GM19468 (cell line): ENCODE measurements around the gene RFESD.

ENCODE experiments used
- ATAC-seq: cut with Tn5 transposase; IDR thresholded peaks from one replicate; pipeline ENCODE4 v1.9.1; 2021; ENCODE audit warnings: mild to moderate bottlenecking, moderate library complexity, moderate number of reproducible peaks; ENCODE audit not compliant: unreplicated experiment; ENCODE audit errors: extremely low read depth

Gene RFESD

DNA sequence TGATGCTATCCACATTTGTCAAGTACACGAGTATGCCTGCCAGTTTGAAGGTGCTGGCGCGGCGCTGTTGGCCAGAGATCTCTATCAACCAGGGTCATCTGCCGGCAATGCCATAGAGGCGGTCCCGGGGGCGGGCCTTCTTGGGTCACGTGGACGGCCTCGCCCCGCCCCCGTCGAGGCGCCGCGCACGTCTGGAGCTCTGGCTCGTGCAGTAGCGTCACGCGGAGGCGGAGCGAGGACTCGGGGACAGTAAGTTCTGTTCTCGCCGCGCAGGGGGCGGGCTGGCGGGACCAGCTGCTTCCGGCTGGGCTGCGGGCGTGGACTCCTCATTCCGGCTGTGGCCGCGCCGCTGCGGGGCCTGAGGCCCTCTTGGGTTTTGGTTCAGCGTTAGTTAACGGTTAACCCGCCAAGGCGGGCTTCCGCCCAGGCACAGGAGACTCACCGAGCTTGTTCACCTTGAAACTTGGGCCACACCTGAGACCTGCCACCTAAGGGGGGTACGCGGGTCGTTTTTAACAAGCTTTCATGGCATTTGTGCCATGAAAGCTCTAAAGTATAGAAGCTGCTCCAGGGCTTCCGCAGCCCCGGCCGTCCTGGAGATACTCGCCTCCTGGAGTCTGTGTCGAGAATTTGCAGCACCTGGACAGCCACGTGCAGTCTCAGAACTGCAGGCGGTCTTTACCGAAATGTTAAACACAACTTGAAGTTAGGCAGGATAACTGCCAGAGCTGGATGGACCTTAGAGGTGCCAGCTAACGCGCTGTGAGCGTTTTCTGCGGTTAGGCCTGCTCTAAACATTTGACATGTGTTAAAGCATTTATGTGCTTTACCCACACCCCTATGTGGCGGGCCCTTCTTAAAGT lies at the start of gene RFESD:
Gene RFESD, plus strand, starts transcription at position 209 of the 863 bp plus-strand sequence. CDS start 5,495 bp downstream, outside the sequence.
- peak; percentile 96 for ATAC-seq

DNA sequence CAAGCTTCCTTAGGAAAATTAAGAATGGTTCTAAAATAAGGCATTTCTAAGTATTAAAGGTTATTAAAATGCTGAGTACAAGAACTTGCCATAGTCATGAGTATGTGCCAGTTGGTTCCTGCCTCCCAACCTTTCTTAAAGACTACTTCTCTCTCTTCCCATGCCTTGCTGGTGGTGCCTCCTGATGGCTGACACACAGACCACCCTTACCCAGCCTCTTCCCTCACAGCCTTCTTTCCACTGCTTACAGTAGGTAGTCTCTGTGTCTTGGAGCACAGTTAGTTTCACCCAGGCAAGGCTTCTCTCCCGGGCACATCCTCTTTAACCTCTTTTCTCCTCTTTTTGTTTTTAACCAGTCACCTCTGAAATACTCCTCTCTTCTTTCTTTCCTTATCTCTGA lies 47.3 kb upstream of the RFESD start:
- ATAC-seq, result no peak

DNA sequence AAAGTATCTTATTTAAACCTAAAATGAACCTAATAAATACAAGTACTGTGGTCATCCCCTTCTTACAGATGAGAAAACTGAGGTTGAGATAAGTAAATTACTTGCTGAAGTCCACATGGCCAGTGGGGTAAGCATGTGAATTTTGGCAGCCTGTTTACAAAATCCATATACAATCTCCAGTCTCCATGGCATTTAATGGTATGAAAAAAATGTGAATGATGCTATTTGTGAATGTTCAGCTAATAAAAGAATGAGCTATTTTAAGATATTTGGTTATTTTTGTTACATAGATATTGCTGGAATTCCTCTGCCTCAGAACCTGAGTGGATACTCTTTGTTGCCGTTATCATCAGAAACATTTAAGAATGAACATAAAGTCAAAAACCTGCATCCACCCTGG lies 46.0 kb upstream of the RFESD start:
- no peak for ATAC-seq

DNA sequence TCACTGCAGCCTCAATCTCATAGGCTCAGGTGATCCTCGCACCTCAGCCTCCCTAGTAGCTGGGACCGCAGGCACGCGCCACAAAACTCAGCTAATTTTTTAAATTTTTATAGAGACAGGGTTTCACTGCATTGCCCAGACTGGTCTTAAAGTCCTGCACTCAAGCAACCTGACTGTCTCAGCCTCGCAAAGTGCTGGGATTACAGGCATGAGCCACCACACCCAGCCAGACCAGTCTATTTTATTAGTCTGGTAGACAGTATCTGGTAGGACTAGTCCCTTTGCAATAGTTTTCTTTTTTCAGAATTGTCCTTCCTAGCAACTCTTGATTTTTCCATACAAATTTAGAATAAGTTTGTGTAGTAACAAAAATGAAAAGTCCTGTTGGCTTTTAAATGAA lies 40.8 kb upstream of the RFESD start:
- ATAC-seq, result no peak

DNA sequence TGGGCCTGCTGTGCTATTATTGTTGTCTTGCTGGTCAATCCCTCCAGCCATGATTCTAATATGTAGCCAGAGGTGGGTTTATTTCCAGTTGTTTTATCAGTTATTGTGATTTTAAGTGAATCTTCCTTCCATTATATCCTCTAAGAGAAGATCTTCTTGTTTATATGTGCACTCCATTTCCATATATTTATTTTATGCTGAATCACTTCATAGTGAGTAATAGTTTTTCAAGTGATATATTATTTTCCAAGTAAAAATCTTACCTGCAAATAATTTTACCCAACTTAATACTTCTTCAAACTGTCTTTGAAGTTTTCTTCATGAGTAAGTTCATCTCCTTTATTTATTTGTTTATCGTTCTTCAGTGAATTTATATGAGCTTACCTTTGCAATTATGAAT lies 40.2 kb upstream of the RFESD start:
- ATAC-seq, result no peak

DNA sequence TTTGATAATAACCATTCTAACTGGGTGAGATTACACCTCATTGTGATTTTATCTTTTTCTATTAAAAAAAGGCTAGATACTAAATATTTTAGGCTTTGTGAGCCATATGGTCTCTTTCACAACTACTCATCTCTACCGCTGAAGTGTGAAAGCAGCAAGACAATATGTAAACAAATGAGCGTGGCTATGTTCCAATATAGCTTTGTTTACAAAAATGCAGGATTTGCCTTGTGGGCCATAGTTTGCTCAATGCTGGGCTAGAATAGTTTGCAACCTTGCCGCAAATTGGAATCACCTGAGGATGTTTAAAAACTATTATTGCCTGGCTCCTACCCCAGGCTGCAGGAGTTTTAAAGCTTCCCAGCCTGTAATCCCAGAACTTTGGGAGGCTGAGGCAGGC lies 36.9 kb upstream of the RFESD start:
- no peak for ATAC-seq

DNA sequence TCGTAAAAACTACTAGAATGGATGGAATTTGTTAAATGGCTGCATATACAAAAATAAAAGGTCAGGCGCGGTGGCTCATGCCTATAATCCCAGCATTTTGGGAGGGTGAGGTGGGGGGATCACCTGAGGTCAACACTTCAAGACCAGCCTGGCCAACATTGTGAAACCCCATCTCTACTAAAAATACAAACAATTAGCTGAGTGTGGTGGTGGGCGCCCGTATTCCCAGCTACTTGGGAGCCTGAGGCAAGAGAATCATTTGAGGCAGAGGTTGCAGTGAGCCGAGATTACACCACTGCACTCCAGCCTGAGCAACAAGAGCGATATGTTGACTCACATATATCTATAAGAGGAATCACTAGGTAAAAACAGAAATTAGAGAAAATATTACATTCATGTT lies 36.0 kb upstream of the RFESD start:
- ATAC-seq, result no peak

DNA sequence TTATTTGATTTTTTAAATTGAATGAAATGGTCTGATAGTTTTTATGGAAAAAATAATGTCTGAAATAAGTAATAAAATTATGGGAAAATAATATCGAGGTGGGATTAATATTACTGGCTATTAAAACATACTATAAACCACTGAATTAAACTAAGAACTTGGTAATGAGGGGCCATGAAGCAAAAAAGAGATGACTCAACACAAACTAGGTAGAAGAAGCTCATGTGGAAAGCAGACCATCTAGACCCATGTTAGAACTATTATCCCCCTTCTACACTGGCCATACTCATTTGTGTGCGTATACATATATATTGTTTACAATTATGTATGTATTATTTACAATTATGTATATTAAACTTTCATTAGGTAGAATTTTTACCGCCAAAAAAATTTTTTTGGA lies 35.2 kb upstream of the RFESD start:
- no peak for ATAC-seq

DNA sequence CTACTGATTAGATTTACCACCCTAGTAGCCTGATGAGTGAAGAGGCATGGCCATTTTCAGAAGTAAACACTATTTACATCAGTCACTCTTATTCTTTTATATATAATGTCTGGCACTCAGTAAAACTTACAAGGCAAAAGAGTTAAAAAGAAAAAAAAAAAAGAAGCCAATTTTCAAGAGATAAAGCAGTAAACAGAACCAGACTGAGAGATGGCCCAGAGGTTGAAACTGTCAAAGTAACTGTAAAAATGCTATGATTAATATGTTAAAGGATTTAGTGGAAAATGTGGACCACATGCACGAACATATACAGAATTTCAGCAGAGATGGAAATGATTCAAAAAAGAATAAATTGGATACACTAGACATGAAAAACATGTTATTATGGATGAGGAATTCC lies 33.1 kb upstream of the RFESD start:
- ATAC-seq, result no peak

DNA sequence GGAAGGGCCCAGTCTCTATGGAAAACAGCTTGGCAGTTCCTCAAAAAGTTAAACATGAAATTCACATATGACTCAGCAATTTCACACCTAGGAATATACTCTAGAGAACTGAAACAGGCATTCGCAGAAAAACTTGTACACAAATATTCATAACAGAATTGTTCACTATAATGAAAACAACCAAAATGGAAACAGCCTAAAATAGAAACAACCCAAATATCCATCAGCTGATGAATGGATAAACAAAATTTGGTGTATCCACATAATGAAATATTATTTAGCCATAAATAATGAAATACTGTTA lies 31.5 kb upstream of the RFESD start:
- no peak for ATAC-seq

DNA sequence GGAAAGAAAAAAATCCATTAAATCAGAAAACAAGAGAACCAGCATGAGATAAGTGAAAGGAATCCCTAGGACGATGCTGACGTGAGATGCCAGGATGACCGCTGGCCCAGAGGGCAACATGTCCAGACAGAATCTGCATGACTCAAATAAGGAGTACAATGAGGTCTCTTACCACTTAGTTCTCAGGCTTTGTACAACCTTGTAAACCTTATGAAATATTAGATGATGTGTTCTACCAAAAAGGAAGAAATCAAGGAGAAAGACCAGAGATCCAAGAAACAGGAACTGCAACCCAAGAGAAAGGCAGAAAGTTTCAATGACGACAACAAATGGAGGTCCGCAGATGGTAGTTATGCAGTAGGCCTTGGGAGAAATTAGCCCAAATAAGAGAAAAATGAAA lies 29.5 kb upstream of the RFESD start:
- ATAC-seq, result no peak

DNA sequence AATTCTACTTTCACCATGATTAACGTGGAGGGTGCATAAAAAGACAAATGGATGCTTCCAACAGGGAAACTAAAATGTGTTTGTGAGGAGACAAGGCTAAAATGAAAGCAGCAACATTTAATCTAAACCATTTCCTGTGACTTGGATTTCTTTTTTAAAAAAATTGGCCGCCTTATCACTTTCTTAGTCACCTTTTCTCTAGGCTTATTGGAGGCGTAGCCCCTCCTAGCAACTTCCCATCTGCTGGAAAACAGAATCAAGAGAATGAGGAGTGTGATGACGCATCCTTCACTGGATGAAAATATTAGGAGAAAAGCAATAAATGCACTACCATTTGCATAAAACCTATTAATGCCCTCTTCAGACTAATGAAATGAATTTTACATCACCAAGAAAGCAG lies 27.5 kb upstream of the RFESD start:
- no peak for ATAC-seq

DNA sequence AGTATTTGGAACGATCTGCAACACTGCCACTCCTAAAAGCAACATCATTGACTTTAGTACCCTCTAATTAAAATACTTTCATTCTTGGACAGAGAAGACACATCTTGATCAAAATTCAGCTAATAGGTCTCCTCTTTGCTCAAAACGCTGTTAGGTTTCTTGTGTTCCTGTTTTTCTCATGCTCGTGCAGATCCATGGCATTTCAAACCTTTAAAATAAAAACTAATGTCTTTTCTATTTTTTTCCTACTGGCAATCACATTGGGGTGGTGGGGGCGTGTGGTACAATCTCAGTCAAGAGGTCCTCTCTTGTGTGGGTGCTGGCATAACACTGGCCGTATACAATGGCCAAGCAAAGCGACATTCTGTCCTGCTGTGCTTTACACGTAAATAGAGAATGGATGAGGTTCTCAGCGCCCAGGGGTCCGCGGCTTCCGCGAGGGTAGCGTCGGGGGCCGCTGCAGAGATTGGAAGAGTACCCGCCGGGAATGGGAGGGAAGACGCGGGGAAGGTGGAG lies 27.0 kb upstream of the RFESD start:
- ATAC-seq, result no peak

DNA sequence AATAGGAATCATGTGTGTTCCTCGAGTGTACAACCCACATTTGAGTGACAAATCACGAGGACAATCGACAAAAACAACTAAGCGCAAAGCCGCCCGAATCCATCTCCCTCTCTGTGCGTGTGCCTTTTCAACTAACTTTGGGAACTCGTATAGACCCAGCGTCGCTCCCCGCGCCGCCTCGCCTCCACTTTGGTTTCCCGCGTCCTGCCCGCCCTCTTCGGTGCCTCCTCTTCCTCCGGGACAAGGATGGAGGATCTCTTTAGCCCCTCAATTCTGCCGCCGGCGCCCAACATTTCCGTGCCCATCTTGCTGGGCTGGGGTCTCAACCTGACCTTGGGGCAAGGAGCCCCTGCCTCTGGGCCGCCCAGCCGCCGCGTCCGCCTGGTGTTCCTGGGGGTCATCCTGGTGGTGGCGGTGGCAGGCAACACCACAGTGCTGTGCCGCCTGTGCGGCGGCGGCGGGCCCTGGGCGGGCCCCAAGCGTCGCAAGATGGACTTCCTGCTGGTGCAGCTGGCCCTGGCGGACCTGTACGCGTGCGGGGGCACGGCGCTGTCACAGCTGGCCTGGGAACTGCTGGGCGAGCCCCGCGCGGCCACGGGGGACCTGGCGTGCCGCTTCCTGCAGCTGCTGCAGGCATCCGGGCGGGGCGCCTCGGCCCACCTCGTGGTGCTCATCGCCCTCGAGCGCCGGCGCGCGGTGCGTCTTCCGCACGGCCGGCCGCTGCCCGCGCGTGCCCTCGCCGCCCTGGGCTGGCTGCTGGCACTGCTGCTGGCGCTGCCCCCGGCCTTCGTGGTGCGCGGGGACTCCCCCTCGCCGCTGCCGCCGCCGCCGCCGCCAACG lies 26.3 kb upstream of the RFESD start, which contains the start of gene GPR150:
Gene GPR150, plus strand, starts transcription at position 58 of the 840 bp plus-strand sequence. Its CDS starts 189 bp downstream, at position 247.
- peak; percentile 44 for ATAC-seq

DNA sequence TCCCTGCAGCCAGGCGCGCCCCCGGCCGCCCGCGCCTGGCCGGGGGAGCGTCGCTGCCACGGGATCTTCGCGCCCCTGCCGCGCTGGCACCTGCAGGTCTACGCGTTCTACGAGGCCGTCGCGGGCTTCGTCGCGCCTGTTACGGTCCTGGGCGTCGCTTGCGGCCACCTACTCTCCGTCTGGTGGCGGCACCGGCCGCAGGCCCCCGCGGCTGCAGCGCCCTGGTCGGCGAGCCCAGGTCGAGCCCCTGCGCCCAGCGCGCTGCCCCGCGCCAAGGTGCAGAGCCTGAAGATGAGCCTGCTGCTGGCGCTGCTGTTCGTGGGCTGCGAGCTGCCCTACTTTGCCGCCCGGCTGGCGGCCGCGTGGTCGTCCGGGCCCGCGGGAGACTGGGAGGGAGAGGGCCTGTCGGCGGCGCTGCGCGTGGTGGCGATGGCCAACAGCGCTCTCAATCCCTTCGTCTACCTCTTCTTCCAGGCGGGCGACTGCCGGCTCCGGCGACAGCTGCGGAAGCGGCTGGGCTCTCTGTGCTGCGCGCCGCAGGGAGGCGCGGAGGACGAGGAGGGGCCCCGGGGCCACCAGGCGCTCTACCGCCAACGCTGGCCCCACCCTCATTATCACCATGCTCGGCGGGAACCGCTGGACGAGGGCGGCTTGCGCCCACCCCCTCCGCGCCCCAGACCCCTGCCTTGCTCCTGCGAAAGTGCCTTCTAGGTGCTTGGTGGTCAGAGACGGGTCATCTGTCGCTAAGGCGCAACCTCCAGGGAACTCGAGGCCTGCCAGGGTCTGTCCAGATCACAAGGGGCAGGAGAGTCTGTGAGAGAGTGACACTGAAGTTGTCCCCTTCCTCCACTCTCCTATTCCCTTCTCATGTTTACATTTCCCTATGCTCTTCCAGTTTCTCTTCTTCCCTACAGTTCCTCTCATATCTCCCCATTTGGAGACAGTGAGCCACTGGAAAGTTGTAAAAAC lies 25.4 kb upstream of the RFESD start:
- peak; percentile 20 for ATAC-seq

DNA sequence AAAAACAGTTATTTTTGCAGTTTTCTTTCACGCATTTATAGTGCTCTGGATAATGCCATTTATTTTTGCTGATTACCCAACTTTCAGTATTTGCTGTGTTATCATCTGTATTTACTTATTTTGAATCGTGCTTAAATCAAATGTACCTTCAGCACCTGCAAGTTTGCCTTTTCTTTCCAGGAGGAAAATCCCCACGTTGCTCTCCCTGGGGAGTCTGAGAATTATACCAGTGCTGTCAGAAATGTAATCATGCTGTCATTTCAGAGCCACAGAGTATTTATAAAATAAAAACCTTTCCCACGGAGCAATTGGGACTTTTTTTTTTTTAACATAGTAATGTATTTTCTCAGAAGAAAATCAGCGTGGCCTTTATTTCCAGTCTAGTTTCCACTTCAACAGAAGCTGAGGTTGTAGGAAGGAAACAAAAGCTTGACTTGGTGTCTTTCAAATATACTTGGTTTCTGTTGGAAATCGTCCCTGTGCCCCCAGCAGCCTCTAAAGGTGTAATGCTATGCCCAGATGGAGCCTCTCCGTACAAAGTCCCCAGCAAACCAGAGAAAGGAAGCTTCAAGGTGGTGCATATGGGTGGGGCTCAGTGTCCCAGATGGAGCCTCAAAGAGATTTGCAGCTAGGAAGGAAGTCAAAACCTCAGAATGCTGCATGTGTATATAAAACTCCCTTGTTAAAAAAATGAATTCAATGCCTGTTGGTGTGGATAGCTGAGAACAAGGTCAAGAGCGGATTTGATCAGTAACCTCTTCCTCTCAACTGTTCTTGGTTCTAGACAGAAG lies 24.5 kb upstream of the RFESD start:
- no peak for ATAC-seq

DNA sequence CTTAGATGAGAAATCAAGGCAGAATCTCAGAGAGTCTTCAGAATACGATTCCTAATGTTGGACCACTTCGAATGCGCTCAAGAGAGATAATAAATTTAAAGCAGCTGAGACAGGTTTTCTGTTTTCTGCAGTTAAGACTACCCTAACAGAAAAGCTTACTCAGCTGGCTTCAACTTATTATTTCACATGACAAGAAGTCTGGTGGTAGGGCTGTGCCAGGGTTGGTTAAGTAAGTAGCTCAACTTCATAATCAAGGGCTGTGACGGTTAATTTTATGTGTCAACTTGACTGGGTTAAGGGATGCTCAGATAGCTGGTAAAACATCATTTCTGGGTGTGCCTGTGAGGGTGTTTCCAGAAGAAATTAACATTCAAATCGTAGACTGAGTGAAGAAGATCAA lies 22.9 kb upstream of the RFESD start:
- ATAC-seq, result no peak

DNA sequence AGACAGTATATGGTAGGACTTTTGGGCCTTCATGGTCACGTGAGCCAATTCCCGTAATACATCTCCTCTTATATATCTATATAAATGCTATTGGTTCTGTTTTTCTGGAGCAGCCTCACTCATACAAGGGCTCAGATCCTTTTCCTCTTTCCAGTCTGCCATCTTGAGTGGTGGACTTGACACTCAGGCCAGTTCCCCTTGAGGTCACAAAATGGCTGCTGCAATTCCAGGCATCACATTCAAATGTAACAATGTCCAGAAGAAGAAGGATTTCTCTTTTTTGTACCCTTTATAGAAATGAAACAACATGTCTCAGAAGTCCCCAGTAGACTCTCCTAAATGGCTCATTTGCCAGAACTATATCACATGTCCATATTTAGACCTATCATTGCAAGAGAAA lies 22.2 kb upstream of the RFESD start:
- no peak for ATAC-seq

DNA sequence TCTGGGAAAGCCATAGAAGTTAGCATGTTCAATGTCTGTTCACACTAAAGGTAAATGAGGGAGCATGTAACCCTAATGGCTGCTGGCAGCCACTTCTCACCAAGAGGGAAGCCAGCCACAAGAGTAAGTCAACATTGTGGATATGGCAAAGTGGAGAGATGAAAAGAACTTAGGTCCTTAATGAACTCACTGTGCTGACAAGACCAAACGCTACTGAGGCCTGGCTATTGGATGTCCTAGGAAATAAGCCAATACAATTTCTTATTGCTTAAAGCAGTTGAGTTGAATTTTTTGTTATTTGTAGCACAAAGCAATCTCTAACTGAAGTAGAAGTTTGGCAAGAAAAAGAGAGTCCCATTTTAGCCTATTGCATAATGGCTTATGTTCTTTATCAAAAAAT lies 19.9 kb upstream of the RFESD start:
- no peak for ATAC-seq
